Rectal smooth muscle tissue (tissue), 1 donor: ENCODE results near the gene CKAP2L.

Source experiments
- H3K27ac ChIP-seq: one replicate; pipeline ENCODE4 v1.7.0; 2013; ENCODE audit warnings: low read depth, low read length, inconsistent platforms
- H3K27me3 ChIP-seq: one replicate; pipeline ENCODE4 v1.7.0; 2013; ENCODE audit warnings: low read length; ENCODE audit not compliant: control insufficient read depth, insufficient read depth
- H3K36me3 ChIP-seq: one replicate; pipeline ENCODE4 v1.7.0; 2013; ENCODE audit warnings: low read length; ENCODE audit not compliant: control insufficient read depth, insufficient read depth
- H3K4me1 ChIP-seq: one replicate; pipeline ENCODE4 v1.7.0; 2013; ENCODE audit warnings: low read length; ENCODE audit not compliant: control insufficient read depth, insufficient read depth
- H3K4me3 ChIP-seq: one replicate; pipeline ENCODE4 v1.7.0; 2013; ENCODE audit warnings: low read length
- H3K9ac ChIP-seq: one replicate; pipeline ENCODE4 v1.7.0; 2013; ENCODE audit warnings: low read length

The CKAP2L gene

GRCh38 chr2:112788653-112789052, 24.2 kb upstream of the CKAP2L start:
- Histone ChIP-seq H3K36me3 (no peaks in the 10 kb centered on the region), H3K27ac (no peak overlapping the region), H3K4me3 (no peak overlapping the region), H3K4me1 (no peaks in the 10 kb centered on the region), H3K9ac (no peak overlapping the region), H3K27me3 (no peaks in the 10 kb centered on the region)

- Histone ChIP-seq H3K4me3 (no peak overlapping the region), H3K27me3 (no peaks in the 10 kb centered on the region), H3K36me3 (no peaks in the 10 kb centered on the region), H3K9ac (no peak overlapping the region), H3K27ac (no peak overlapping the region), H3K4me1 (no peaks in the 10 kb centered on the region)
Observed at GRCh38 chr2:112787729-112788393, 23.5 kb upstream of the CKAP2L start.

- Histone ChIP-seq H3K36me3 (no peaks in the 10 kb centered on the region), H3K27ac (no peak overlapping the region), H3K4me1 (no peaks in the 10 kb centered on the region), H3K9ac (no peak overlapping the region), H3K4me3 (no peak overlapping the region), H3K27me3 (no peaks in the 10 kb centered on the region)
Observed at GRCh38 chr2:112787294-112787693, 22.9 kb upstream of the CKAP2L start.

- no peaks in the 10 kb centered on the region for H3K4me1 ChIP-seq
- no peaks in the 10 kb centered on the region for H3K36me3 ChIP-seq
- no peaks in the 10 kb centered on the region for H3K27me3 ChIP-seq
- no peak within 1 kb of the TSS for H3K4me3 ChIP-seq
- H3K9ac ChIP-seq = no peak within 1 kb of the TSS
- no peak within 1 kb of the TSS for H3K27ac ChIP-seq
Observed at GRCh38 chr2:112784199-112785189, 20.1 kb upstream of the CKAP2L start, which contains the start of gene IL1A. TSS of gene IL1A (minus strand) at chr2:112784493. CDS start at chr2:112783770, 723 bp downstream.

- Histone ChIP-seq H3K4me3 (no peak overlapping the region), H3K9ac (no peak overlapping the region), H3K27me3 (no peaks in the 10 kb centered on the region), H3K4me1 (no peaks in the 10 kb centered on the region), H3K36me3 (no peaks in the 10 kb centered on the region), H3K27ac (no peak overlapping the region)
Observed at GRCh38 chr2:112783187-112783714, 18.8 kb upstream of the CKAP2L start.

GRCh38 chr2:112782234-112782799, 17.9 kb upstream of the CKAP2L start:
- no peaks in the 10 kb centered on the region for H3K27me3 ChIP-seq
- no peaks in the 10 kb centered on the region for H3K36me3 ChIP-seq
- H3K27ac ChIP-seq = no peak overlapping the region
- no peaks in the 10 kb centered on the region for H3K4me1 ChIP-seq
- H3K4me3 ChIP-seq = no peak overlapping the region
- H3K9ac ChIP-seq = no peak overlapping the region

GRCh38 chr2:112779598-112779997, 15.2 kb upstream of the CKAP2L start:
- no peaks in the 10 kb centered on the region for H3K36me3 ChIP-seq
- H3K4me1 ChIP-seq = no peaks in the 10 kb centered on the region
- H3K9ac ChIP-seq = no peak overlapping the region
- H3K27me3 ChIP-seq = no peaks in the 10 kb centered on the region
- H3K4me3 ChIP-seq = no peak overlapping the region
- H3K27ac ChIP-seq = no peak overlapping the region

- Histone ChIP-seq H3K4me3 (no peak overlapping the region), H3K36me3 (no peaks in the 10 kb centered on the region), H3K9ac (no peak overlapping the region), H3K27ac (no peak overlapping the region), H3K27me3 (no peaks in the 10 kb centered on the region), H3K4me1 (no peaks in the 10 kb centered on the region)
Observed at GRCh38 chr2:112777036-112777435, 12.6 kb upstream of the CKAP2L start.

- Histone ChIP-seq H3K4me1 (no peaks in the 10 kb centered on the region), H3K4me3 (no peak overlapping the region), H3K9ac (no peak overlapping the region), H3K27ac (no peak overlapping the region), H3K36me3 (no peaks in the 10 kb centered on the region), H3K27me3 (no peaks in the 10 kb centered on the region)
Observed at GRCh38 chr2:112776113-112776512, 11.7 kb upstream of the CKAP2L start.

- H3K27me3 ChIP-seq = no peaks in the 10 kb centered on the region
- no peak overlapping the region for H3K4me3 ChIP-seq
- H3K27ac ChIP-seq = no peak overlapping the region
- H3K4me1 ChIP-seq = no peaks in the 10 kb centered on the region
- no peaks in the 10 kb centered on the region for H3K36me3 ChIP-seq
- no peak overlapping the region for H3K9ac ChIP-seq
Observed at GRCh38 chr2:112774536-112775285, 10.3 kb upstream of the CKAP2L start.

- Histone ChIP-seq H3K36me3 (no peaks in the 10 kb centered on the region), H3K4me1 (no peaks in the 10 kb centered on the region), H3K27ac (no peak overlapping the region), H3K9ac (no peak overlapping the region), H3K4me3 (no peak overlapping the region), H3K27me3 (no peaks in the 10 kb centered on the region)
Observed at GRCh38 chr2:112773556-112773955, 9.1 kb upstream of the CKAP2L start.
